Measurements from ENCODE around the gene RNF151. TPM values are rescaled to one million over a fixed set of nuclear protein-coding genes. Genes with fewer than 3 reads are reported as not detected.

RNF151 gene
- total and polyA plus RNA-seq, 10 of the 15 experiments (the other 5 are each of a cell fraction or from before 2014, with no cell fraction given) = 0.17 to 0.56 TPM; not detected in 8

- TF ChIP-seq ZBTB11 (CRISPR knock-in tag; IDR thresholded peaks at IDR 0.05) (no peak), BRCA1 (IDR thresholded peaks at IDR 0.05; ENCODE audit: low read depth, low read length) (no peak), FOS (IDR thresholded peaks at IDR 0.05; ENCODE audit: borderline replicate concordance, extremely low read depth, insufficient read length) (no peak), KDM1A (IDR thresholded peaks at IDR 0.05; ENCODE audit: borderline replicate concordance) (no peak)
- TF ChIP-seq, protein P1, sequence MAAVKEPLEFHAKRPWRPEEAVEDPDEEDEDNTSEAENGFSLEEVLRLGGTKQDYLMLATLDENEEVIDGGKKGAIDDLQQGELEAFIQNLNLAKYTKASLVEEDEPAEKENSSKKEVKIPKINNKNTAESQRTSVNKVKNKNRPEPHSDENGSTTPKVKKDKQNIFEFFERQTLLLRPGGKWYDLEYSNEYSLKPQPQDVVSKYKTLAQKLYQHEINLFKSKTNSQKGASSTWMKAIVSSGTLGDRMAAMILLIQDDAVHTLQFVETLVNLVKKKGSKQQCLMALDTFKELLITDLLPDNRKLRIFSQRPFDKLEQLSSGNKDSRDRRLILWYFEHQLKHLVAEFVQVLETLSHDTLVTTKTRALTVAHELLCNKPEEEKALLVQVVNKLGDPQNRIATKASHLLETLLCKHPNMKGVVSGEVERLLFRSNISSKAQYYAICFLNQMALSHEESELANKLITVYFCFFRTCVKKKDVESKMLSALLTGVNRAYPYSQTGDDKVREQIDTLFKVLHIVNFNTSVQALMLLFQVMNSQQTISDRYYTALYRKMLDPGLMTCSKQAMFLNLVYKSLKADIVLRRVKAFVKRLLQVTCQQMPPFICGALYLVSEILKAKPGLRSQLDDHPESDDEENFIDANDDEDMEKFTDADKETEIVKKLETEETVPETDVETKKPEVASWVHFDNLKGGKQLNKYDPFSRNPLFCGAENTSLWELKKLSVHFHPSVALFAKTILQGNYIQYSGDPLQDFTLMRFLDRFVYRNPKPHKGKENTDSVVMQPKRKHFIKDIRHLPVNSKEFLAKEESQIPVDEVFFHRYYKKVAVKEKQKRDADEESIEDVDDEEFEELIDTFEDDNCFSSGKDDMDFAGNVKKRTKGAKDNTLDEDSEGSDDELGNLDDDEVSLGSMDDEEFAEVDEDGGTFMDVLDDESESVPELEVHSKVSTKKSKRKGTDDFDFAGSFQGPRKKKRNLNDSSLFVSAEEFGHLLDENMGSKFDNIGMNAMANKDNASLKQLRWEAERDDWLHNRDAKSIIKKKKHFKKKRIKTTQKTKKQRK (IDR thresholded peaks at IDR 0.05; ENCODE audit: low read depth, low read length) = no peak
Measured at GRCh38 chr16:2015117-2015946, 48.7 kb downstream of the RNF151 start (continued).

All from GM12878 (cell line).